ENCODE results near the gene RAPH1.
A peak's percentile ranks its signal among the peaks of the same experiment; 100 is the strongest.
"Not testable (repeated sequence)": the region's sequence is repeated elsewhere in the genome, so short reads cannot be mapped to it uniquely, and the experiment has no call there.

RAPH1 gene

GRCh38 chr2:203432811-203433210 lies 102.3 kb downstream of the RAPH1 start:
- no peak for DNase-seq (ENCODE audit: low read depth, low spot score)

GRCh38 chr2:203431391-203432185 lies 103.5 kb downstream of the RAPH1 start:
- DNase-seq (ENCODE audit: low read depth, low spot score): no peak

- not testable (repeated sequence) for DNase-seq (ENCODE audit: low read depth, low spot score)
Observed at GRCh38 chr2:203429643-203430042, 105.5 kb downstream of the RAPH1 start.

GRCh38 chr2:203427061-203427460 lies 108.0 kb downstream of the RAPH1 start:
- DNase-seq (ENCODE audit: low read depth, low spot score): no peak

GRCh38 chr2:203418271-203418670 lies 116.8 kb downstream of the RAPH1 start:
- no peak for DNase-seq (ENCODE audit: low read depth, low spot score)

GRCh38 chr2:203413796-203414195 lies 121.3 kb downstream of the RAPH1 start:
- no peak for DNase-seq (ENCODE audit: low read depth, low spot score)

GRCh38 chr2:203412546-203413331 lies 122.4 kb downstream of the RAPH1 start:
- DNase-seq (ENCODE audit: low read depth, low spot score): no peak

- DNase-seq (ENCODE audit: low read depth, low spot score): no peak
Observed at GRCh38 chr2:203407496-203407895, 127.6 kb downstream of the RAPH1 start.

- DNase-seq (ENCODE audit: low read depth, low spot score): no peak
Observed at GRCh38 chr2:203404996-203405395, 130.1 kb downstream of the RAPH1 start.

GRCh38 chr2:203400805-203401585 lies 134.1 kb downstream of the RAPH1 start:
- no peak for DNase-seq (ENCODE audit: low read depth, low spot score)

- no peak for DNase-seq (ENCODE audit: low read depth, low spot score)
Observed at GRCh38 chr2:203399031-203399430, 136.1 kb downstream of the RAPH1 start.

GRCh38 chr2:203396667-203397066 lies 138.4 kb downstream of the RAPH1 start:
- peak; percentile 75 for DNase-seq (ENCODE audit: low read depth, low spot score)

- DNase-seq (ENCODE audit: low read depth, low spot score): no peak
Observed at GRCh38 chr2:203395858-203396257, 139.2 kb downstream of the RAPH1 start.

GRCh38 chr2:203394519-203395227 lies 140.4 kb downstream of the RAPH1 start:
- peak; percentile 2 for DNase-seq (ENCODE audit: low read depth, low spot score)

- DNase-seq (ENCODE audit: low read depth, low spot score): not testable (repeated sequence)
Observed at GRCh38 chr2:203388153-203388552, 146.9 kb downstream of the RAPH1 start.

GRCh38 chr2:203383038-203383437 lies 152.1 kb downstream of the RAPH1 start:
- no peak for DNase-seq (ENCODE audit: low read depth, low spot score)

GRCh38 chr2:203379156-203379555 lies 155.9 kb downstream of the RAPH1 start:
- DNase-seq (ENCODE audit: low read depth, low spot score): no peak

- DNase-seq (ENCODE audit: low read depth, low spot score): no peak
Observed at GRCh38 chr2:203376173-203376572, 158.9 kb downstream of the RAPH1 start.

GRCh38 chr2:203372706-203373105 lies 162.4 kb downstream of the RAPH1 start:
- not testable (repeated sequence) for DNase-seq (ENCODE audit: low read depth, low spot score)

- DNase-seq (ENCODE audit: low read depth, low spot score): no peak
Observed at GRCh38 chr2:203366639-203367466, 168.2 kb downstream of the RAPH1 start.

GRCh38 chr2:203361922-203362321 lies 173.2 kb downstream of the RAPH1 start:
- DNase-seq (ENCODE audit: low read depth, low spot score): no peak

All from iPS DF 19.7 (cell line).